Smooth muscle cell of the pulmonary artery (primary cell): ENCODE results near the gene ADPRS. TPM values are rescaled to one million over a fixed set of nuclear protein-coding genes. Genes with fewer than 3 reads are reported as not detected.

Experiments used
- total RNA-seq: library from RNA; depleted of rRNA; stranded (reverse); fragments of >200 nt; gene quantifications from 2 replicates; pipeline ENCODE4 v1.2.3, GENCODE V29; 2014

ADPRS gene, protein sequence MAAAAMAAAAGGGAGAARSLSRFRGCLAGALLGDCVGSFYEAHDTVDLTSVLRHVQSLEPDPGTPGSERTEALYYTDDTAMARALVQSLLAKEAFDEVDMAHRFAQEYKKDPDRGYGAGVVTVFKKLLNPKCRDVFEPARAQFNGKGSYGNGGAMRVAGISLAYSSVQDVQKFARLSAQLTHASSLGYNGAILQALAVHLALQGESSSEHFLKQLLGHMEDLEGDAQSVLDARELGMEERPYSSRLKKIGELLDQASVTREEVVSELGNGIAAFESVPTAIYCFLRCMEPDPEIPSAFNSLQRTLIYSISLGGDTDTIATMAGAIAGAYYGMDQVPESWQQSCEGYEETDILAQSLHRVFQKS
- total RNA-seq = 27.4 and 35.4 TPM in 2 replicates

DNA sequence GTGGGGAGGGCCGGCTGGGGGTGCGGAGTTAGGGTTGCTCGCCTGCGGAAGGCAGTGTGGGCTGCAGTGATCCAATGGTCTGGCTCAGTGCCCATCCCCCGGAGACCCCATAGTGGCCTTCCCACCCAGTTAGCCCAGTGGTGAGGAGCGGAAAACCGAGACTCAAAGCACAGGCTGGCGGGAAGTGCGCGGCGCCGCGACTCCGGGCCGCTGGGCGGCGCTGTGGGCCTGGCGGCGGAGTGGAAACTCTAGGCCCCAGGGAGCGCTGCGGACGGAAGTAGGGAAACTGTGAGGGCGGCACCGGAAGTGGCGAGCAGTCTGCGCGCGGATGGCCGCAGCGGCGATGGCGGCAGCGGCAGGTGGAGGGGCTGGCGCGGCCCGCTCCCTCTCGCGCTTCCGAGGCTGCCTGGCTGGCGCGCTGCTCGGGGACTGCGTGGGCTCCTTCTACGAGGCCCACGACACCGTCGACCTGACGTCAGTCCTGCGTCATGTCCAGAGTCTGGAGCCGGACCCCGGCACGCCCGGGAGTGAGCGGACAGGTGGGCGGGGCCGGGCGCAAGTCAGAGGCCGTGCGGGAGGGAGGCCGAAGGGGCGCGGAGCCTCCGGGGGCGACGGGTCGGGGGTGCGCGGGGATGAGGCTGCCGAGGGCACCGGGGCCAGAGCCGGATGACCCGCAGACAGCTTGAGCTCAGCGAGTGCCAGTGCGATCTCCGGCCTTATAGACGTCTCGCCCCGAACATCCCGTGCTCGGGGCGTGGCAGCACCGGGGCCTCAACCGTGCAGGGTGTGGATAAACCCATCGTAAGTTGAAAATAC is at the start of gene ADPRS:
Gene ADPRS, plus strand, starts transcription at position 316 of the 816 bp plus-strand sequence. Its CDS starts 13 bp downstream, at position 329.

GRCh38 chr1:36083635-36084496 is 4.8 kb upstream of the ADPRS start, which contains the start of gene TEKT2:
Gene TEKT2, plus strand, starts transcription at chr1:36084094. Its CDS starts 828 bp downstream, at chr1:36084922.

GRCh38 chr1:36125129-36125991 is 36.7 kb downstream of the ADPRS start, which contains the start of gene COL8A2:
Gene COL8A2, minus strand, starts transcription at chr1:36125222. Its CDS starts 24,980 bp downstream, at chr1:36100242.

Other genes starting within 250 kb of the ADPRS start
- gene AGO1, start 205.7 kb upstream of the ADPRS start, total RNA-seq = 26.4 and 31.3 TPM in 2 replicates
- 24.0 and 39.5 TPM in 2 replicates for gene AGO3, start 157.8 kb upstream of the ADPRS start, total RNA-seq
- 0.33 and 0.36 TPM in 2 replicates for gene TEKT2, start 4.8 kb upstream of the ADPRS start, total RNA-seq
- gene COL8A2, start 36.3 kb downstream of the ADPRS start, total RNA-seq = 6.6 and 13.8 TPM in 2 replicates
- 61.5 and 65.4 TPM in 2 replicates for gene TRAPPC3, start 60.6 kb downstream of the ADPRS start, total RNA-seq
- 81.4 and 103 TPM in 2 replicates for gene MAP7D1, start 67.3 kb downstream of the ADPRS start, total RNA-seq
- 88.9 and 101 TPM in 2 replicates for gene THRAP3, start 135.6 kb downstream of the ADPRS start, total RNA-seq
- gene SH3D21, start 217.5 kb downstream of the ADPRS start, total RNA-seq = 10.0 and 13.6 TPM in 2 replicates
- 130 and 131 TPM in 2 replicates for gene EVA1B, start 234.8 kb downstream of the ADPRS start, total RNA-seq